WTC11 (cell line): Measurements from ENCODE around the gene SSTR5. TPM values are rescaled to one million over a fixed set of nuclear protein-coding genes. Genes with fewer than 3 reads are reported as not detected.

ENCODE experiments used
- ATAC-seq: fragments of 200-7000 bp; cut with Tn5 transposase; 2 replicates; pipeline ENCODE4 v1.10.0; 2021; ENCODE audit warnings: mild to moderate bottlenecking, moderate library complexity
- CTCF ChIA-PET: fragments of 300-600 bp; sonication (Branson Sonifier 250); formaldehyde crosslinking; loops from one replicate; lab custom pipeline; 2021; ENCODE audit warnings: antibody characterized with exemption; lab: Charles Lee
- POLR2A ChIA-PET: fragments of 350-600 bp; sonication (Branson Sonifier 250); formaldehyde crosslinking; loops from one replicate; lab custom pipeline; 2021; ENCODE audit warnings: antibody characterized with exemption; lab: Charles Lee
- DNase-seq: peaks from one replicate; pipeline ENCODE4 v3.0.0; 2021; ENCODE audit warnings: low spot score
- H3K27ac Mint-ChIP-seq: 2 replicates; pipeline ENCODE4 v1.8.0; 2021; ENCODE audit warnings: mixed read lengths
- H3K27me3 Mint-ChIP-seq: 2 replicates; pipeline ENCODE4 v1.8.0; 2021; ENCODE audit warnings: low read depth, mild to moderate bottlenecking, moderate library complexity, mixed read lengths
- H3K36me3 Mint-ChIP-seq: 2 replicates; pipeline ENCODE4 v1.8.0; 2021; ENCODE audit warnings: mixed read lengths
- H3K4me1 Mint-ChIP-seq: 2 replicates; pipeline ENCODE4 v1.8.0; 2022; ENCODE audit warnings: mixed read lengths
- H3K4me3 Mint-ChIP-seq: 2 replicates; pipeline ENCODE4 v1.8.0; 2021; ENCODE audit warnings: mild to moderate bottlenecking, moderate library complexity, mixed read lengths
- H3K9me3 Mint-ChIP-seq: 2 replicates; pipeline ENCODE4 v1.8.0; 2021; ENCODE audit warnings: mixed read lengths
- CREM ChIP-seq: sonication (generic); formaldehyde crosslinking; IDR thresholded peaks from 2 replicates; pipeline ENCODE4 v1.8.1; 2022; ENCODE audit warnings: mild to moderate bottlenecking, missing genetic modification reagents, moderate library complexity
- EMX1 ChIP-seq: fragments of 250-450 bp; sonication (Bioruptor Pico); IDR thresholded peaks from 2 replicates; pipeline ENCODE4 v1.8.0; 2021; ENCODE audit warnings: mild to moderate bottlenecking
- ETV6 ChIP-seq: sonication (generic); formaldehyde crosslinking; IDR thresholded peaks from 2 replicates; pipeline ENCODE4 v1.8.1; 2022; ENCODE audit warnings: mild to moderate bottlenecking, missing genetic modification reagents
- FOXJ3 ChIP-seq: sonication (generic); formaldehyde crosslinking; IDR thresholded peaks from 2 replicates; pipeline ENCODE4 v1.9.0; 2021; ENCODE audit warnings: missing genetic modification reagents, mild to moderate bottlenecking, borderline replicate concordance
- FOXK1 ChIP-seq: sonication (generic); formaldehyde crosslinking; IDR thresholded peaks from 2 replicates; pipeline ENCODE4 v1.8.0; 2022; ENCODE audit warnings: mild to moderate bottlenecking, moderate library complexity, missing genetic modification reagents
- FOXP4 ChIP-seq: sonication (generic); formaldehyde crosslinking; IDR thresholded peaks from 2 replicates; pipeline ENCODE4 v1.8.0; 2022; ENCODE audit warnings: mild to moderate bottlenecking, missing genetic modification reagents
- HMGA2 ChIP-seq: fragments of 250-450 bp; sonication (Bioruptor Pico); IDR thresholded peaks from 2 replicates; pipeline ENCODE4 v1.4.0; 2021; ENCODE audit warnings: mild to moderate bottlenecking, moderate library complexity
- IRF1 ChIP-seq: sonication (generic); formaldehyde crosslinking; IDR thresholded peaks from 2 replicates; pipeline ENCODE4 v1.8.0; 2023; ENCODE audit warnings: missing genetic modification reagents
- IRF2 ChIP-seq: sonication (generic); formaldehyde crosslinking; IDR thresholded peaks from 2 replicates; pipeline ENCODE4 v1.8.0; 2022; ENCODE audit warnings: low read depth, missing genetic modification reagents, borderline replicate concordance
- NFYB ChIP-seq: sonication (generic); formaldehyde crosslinking; conservative IDR thresholded peaks from 2 replicates; pipeline ENCODE4 v1.8.0; 2022; ENCODE audit warnings: low read depth, missing genetic modification reagents
- NR3C1 ChIP-seq: sonication (generic); formaldehyde crosslinking; conservative IDR thresholded peaks from 2 replicates; pipeline ENCODE4 v1.8.1; 2023; ENCODE audit warnings: low read depth, mild to moderate bottlenecking, missing genetic modification reagents
- OVOL2 ChIP-seq: fragments of 250-450 bp; sonication (Bioruptor Pico); IDR thresholded peaks from 2 replicates; pipeline ENCODE4 v1.9.0; 2021; ENCODE audit warnings: mild to moderate bottlenecking, borderline replicate concordance
- SMAD3 ChIP-seq: sonication (generic); formaldehyde crosslinking; IDR thresholded peaks from 2 replicates; pipeline ENCODE4 v1.8.0; 2022; ENCODE audit warnings: missing genetic modification reagents, mild to moderate bottlenecking, borderline replicate concordance
- TP53 ChIP-seq: sonication (generic); formaldehyde crosslinking; IDR thresholded peaks from 2 replicates; pipeline ENCODE4 v1.8.1; 2023; ENCODE audit warnings: mild to moderate bottlenecking, missing genetic modification reagents
- ZNF121 ChIP-seq: sonication (generic); formaldehyde crosslinking; IDR thresholded peaks from 2 replicates; pipeline ENCODE4 v1.8.0; 2023; ENCODE audit warnings: missing genetic modification reagents
- ZNF263 ChIP-seq: sonication (generic); formaldehyde crosslinking; IDR thresholded peaks from 2 replicates; pipeline ENCODE4 v1.8.1; 2022; ENCODE audit warnings: low read depth, mild to moderate bottlenecking, moderate library complexity, missing genetic modification reagents
- ZNF317 ChIP-seq: sonication (generic); formaldehyde crosslinking; IDR thresholded peaks from 2 replicates; pipeline ENCODE4 v1.8.1; 2023; ENCODE audit warnings: low read depth, mild to moderate bottlenecking, moderate library complexity, missing genetic modification reagents, borderline replicate concordance
- ZNF416 ChIP-seq: fragments of 250-450 bp; sonication (Bioruptor Pico); IDR thresholded peaks from 2 replicates; pipeline ENCODE4 v1.9.0; 2021; ENCODE audit warnings: mild to moderate bottlenecking, inconsistent platforms
- ZNF671 ChIP-seq: fragments of 250-450 bp; sonication (Bioruptor Pico); IDR thresholded peaks from 2 replicates; pipeline ENCODE4 v1.8.0; 2021; ENCODE audit warnings: mild to moderate bottlenecking
- total RNA-seq: library from RNA; stranded (reverse); gene quantifications from 3 replicates; pipeline ENCODE4 v1.2.3, GENCODE V29; 2021
- TF ChIP-seq, protein P1 (sequence below): sonication (generic); formaldehyde crosslinking; IDR thresholded peaks from 2 replicates; pipeline ENCODE4 v1.8.1; 2022; ENCODE audit warnings: low read depth, missing genetic modification reagents, borderline replicate concordance
- TF ChIP-seq, protein P2 (sequence below): sonication (generic); formaldehyde crosslinking; IDR thresholded peaks from 2 replicates; pipeline ENCODE4 v1.8.1; 2023; ENCODE audit warnings: mild to moderate bottlenecking, missing genetic modification reagents
- TF ChIP-seq, protein P3 (sequence below): sonication (generic); formaldehyde crosslinking; IDR thresholded peaks from 2 replicates; pipeline ENCODE4 v1.8.1; 2022; ENCODE audit warnings: mild to moderate bottlenecking, moderate library complexity, missing genetic modification reagents
- TF ChIP-seq, protein P4 (sequence below): sonication (generic); formaldehyde crosslinking; IDR thresholded peaks from 2 replicates; pipeline ENCODE4 v1.8.0; 2022; ENCODE audit warnings: missing genetic modification reagents
- TF ChIP-seq, protein P5 (sequence below): sonication (generic); formaldehyde crosslinking; IDR thresholded peaks from 2 replicates; pipeline ENCODE4 v1.8.0; 2022; ENCODE audit warnings: mild to moderate bottlenecking, missing genetic modification reagents

Gene SSTR5
- total RNA-seq, 1 experiment from 2014 or later, result 0.61 TPM

GRCh38 chr16:1126044-1126443 is 53.5 kb downstream of the SSTR5 start:
- ChIA-PET POLR2A (no interaction called here), CTCF (interaction anchor here (1.0 to 2.5 kb wide), 2 partner anchors 23 to 69 kb away, joined by 4 to 6 read pairs; no protein-coding TSS in a partner anchor)
- ATAC-seq, result no peak
- TF ChIP-seq OVOL2 (CRISPR knock-in tag) (no peak), ETV6 (CRISPR knock-in tag) (no peak), SMAD3 (CRISPR knock-in tag) (no peak), ZNF263 (CRISPR knock-in tag) (no peak), HMGA2 (CRISPR knock-in tag) (no peak), FOXK1 (no peak), CREM (CRISPR knock-in tag) (no peak), ZNF317 (CRISPR knock-in tag) (no peak), EMX1 (CRISPR knock-in tag) (no peak), IRF2 (no peak), IRF1 (CRISPR knock-in tag) (no peak), NFYB (CRISPR knock-in tag) (no peak), ZNF416 (CRISPR knock-in tag) (no peak)
- TF ChIP-seq, protein P1, sequence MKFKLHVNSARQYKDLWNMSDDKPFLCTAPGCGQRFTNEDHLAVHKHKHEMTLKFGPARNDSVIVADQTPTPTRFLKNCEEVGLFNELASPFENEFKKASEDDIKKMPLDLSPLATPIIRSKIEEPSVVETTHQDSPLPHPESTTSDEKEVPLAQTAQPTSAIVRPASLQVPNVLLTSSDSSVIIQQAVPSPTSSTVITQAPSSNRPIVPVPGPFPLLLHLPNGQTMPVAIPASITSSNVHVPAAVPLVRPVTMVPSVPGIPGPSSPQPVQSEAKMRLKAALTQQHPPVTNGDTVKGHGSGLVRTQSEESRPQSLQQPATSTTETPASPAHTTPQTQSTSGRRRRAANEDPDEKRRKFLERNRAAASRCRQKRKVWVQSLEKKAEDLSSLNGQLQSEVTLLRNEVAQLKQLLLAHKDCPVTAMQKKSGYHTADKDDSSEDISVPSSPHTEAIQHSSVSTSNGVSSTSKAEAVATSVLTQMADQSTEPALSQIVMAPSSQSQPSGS (CRISPR knock-in tag), result no peak
- TF ChIP-seq, protein P2, sequence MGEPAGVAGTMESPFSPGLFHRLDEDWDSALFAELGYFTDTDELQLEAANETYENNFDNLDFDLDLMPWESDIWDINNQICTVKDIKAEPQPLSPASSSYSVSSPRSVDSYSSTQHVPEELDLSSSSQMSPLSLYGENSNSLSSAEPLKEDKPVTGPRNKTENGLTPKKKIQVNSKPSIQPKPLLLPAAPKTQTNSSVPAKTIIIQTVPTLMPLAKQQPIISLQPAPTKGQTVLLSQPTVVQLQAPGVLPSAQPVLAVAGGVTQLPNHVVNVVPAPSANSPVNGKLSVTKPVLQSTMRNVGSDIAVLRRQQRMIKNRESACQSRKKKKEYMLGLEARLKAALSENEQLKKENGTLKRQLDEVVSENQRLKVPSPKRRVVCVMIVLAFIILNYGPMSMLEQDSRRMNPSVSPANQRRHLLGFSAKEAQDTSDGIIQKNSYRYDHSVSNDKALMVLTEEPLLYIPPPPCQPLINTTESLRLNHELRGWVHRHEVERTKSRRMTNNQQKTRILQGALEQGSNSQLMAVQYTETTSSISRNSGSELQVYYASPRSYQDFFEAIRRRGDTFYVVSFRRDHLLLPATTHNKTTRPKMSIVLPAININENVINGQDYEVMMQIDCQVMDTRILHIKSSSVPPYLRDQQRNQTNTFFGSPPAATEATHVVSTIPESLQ (CRISPR knock-in tag), result no peak
- TF ChIP-seq, protein P3, sequence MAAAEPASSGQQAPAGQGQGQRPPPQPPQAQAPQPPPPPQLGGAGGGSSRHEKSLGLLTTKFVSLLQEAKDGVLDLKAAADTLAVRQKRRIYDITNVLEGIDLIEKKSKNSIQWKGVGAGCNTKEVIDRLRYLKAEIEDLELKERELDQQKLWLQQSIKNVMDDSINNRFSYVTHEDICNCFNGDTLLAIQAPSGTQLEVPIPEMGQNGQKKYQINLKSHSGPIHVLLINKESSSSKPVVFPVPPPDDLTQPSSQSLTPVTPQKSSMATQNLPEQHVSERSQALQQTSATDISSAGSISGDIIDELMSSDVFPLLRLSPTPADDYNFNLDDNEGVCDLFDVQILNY (CRISPR knock-in tag), result no peak
- no peak overlapping the region for H3K27ac Mint-ChIP-seq
- no peaks in the 10 kb centered on the region for H3K27me3 Mint-ChIP-seq
- no peak overlapping the region for H3K4me3 Mint-ChIP-seq
- no peak for DNase-seq
- no peaks in the 10 kb centered on the region for H3K9me3 Mint-ChIP-seq
- H3K4me1 Mint-ChIP-seq, result no peaks in the 10 kb centered on the region
- no peaks in the 10 kb centered on the region for H3K36me3 Mint-ChIP-seq

DNA sequence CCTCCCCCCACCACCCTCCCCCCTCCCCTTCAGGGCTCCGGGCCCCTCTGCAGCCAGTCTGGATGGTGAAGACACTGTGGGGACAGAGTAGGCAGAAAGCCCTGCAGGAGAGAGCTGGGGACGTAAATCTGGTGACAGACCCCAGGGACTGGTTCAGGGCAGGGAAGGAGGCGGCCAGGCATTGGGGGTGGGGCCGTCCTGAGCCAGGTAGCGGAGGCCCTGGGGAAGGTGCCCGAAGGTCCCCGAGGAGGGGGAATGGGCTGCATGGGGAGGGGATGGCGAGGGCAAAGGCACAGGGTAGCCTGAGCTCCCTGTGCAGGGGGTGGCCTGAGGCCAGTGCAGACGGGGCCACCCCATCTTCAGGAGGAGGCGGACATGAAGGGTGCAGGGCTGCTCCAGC is 54.0 kb downstream of the SSTR5 start:
- ChIA-PET POLR2A (no interaction called here), CTCF (interaction anchor here (1.0 to 2.5 kb wide), 3 partner anchors 19 to 69 kb away, joined by 3 to 6 read pairs (median 4); no protein-coding TSS in a partner anchor)
- no peaks in the 10 kb centered on the region for H3K27me3 Mint-ChIP-seq
- H3K9me3 Mint-ChIP-seq, result no peaks in the 10 kb centered on the region
- ATAC-seq, result peak; percentile 47
- no peaks in the 10 kb centered on the region for H3K36me3 Mint-ChIP-seq
- DNase-seq, result no peak
- H3K4me1 Mint-ChIP-seq, result no peaks in the 10 kb centered on the region
- no peak overlapping the region for H3K4me3 Mint-ChIP-seq
- no peak overlapping the region for H3K27ac Mint-ChIP-seq
- no peak for TF ChIP-seq NR3C1
- TF ChIP-seq, protein P4, sequence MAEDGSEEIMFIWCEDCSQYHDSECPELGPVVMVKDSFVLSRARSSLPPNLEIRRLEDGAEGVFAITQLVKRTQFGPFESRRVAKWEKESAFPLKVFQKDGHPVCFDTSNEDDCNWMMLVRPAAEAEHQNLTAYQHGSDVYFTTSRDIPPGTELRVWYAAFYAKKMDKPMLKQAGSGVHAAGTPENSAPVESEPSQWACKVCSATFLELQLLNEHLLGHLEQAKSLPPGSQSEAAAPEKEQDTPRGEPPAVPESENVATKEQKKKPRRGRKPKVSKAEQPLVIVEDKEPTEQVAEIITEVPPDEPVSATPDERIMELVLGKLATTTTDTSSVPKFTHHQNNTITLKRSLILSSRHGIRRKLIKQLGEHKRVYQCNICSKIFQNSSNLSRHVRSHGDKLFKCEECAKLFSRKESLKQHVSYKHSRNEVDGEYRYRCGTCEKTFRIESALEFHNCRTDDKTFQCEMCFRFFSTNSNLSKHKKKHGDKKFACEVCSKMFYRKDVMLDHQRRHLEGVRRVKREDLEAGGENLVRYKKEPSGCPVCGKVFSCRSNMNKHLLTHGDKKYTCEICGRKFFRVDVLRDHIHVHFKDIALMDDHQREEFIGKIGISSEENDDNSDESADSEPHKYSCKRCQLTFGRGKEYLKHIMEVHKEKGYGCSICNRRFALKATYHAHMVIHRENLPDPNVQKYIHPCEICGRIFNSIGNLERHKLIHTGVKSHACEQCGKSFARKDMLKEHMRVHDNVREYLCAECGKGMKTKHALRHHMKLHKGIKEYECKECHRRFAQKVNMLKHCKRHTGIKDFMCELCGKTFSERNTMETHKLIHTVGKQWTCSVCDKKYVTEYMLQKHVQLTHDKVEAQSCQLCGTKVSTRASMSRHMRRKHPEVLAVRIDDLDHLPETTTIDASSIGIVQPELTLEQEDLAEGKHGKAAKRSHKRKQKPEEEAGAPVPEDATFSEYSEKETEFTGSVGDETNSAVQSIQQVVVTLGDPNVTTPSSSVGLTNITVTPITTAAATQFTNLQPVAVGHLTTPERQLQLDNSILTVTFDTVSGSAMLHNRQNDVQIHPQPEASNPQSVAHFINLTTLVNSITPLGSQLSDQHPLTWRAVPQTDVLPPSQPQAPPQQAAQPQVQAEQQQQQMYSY (CRISPR knock-in tag), result no peak
- no peak for TF ChIP-seq ZNF671 (CRISPR knock-in tag)
- TF ChIP-seq EMX1 (CRISPR knock-in tag), result no peak
- TF ChIP-seq FOXP4 (CRISPR knock-in tag), result no peak
- TF ChIP-seq ZNF121 (CRISPR knock-in tag), result no peak
- no peak for TF ChIP-seq FOXJ3
- TF ChIP-seq, protein P5, sequence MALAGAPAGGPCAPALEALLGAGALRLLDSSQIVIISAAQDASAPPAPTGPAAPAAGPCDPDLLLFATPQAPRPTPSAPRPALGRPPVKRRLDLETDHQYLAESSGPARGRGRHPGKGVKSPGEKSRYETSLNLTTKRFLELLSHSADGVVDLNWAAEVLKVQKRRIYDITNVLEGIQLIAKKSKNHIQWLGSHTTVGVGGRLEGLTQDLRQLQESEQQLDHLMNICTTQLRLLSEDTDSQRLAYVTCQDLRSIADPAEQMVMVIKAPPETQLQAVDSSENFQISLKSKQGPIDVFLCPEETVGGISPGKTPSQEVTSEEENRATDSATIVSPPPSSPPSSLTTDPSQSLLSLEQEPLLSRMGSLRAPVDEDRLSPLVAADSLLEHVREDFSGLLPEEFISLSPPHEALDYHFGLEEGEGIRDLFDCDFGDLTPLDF (CRISPR knock-in tag), result no peak
- TF ChIP-seq TP53 (CRISPR knock-in tag), result no peak
